A549 (cell line): ENCODE results near the gene ARHGAP42.

Experiments used
- JUN ChIP-seq, 2 experiments: fragments of >200 bp; sonication (Bioruptor Twin); formaldehyde crosslinking; IDR thresholded peaks; 2 replicates in 1 of 2; 3 replicates in 1 of 2; pipeline ENCODE4 v1.6.1; 2016 to 2017
- MYC ChIP-seq: IDR thresholded peaks from 2 replicates; pipeline ENCODE4 v1.6.1; 2012; ENCODE audit warnings: mild to moderate bottlenecking, inconsistent platforms, low read length, improper control_type of control experiment, borderline replicate concordance
- NFE2L2 ChIP-seq: fragments of 150-350 bp; conservative IDR thresholded peaks from 2 replicates; pipeline ENCODE4 v1.6.1; 2014; ENCODE audit warnings: low read length
- POLR2A ChIP-seq: IDR thresholded peaks from 2 replicates; pipeline ENCODE4 v1.6.1; 2012; ENCODE audit warnings: mild to moderate bottlenecking, low read length
- RARB ChIP-seq: fragments of 250-450 bp; sonication (Bioruptor Pico); IDR thresholded peaks from 2 replicates; pipeline ENCODE4 v1.8.0; 2021; ENCODE audit warnings: mild to moderate bottlenecking, moderate library complexity
- TF ChIP-seq, protein P1 (sequence below): fragments of >200 bp; sonication (Bioruptor Twin); formaldehyde crosslinking; IDR thresholded peaks from 3 replicates; pipeline ENCODE4 v1.5.1; 2016

DNA sequence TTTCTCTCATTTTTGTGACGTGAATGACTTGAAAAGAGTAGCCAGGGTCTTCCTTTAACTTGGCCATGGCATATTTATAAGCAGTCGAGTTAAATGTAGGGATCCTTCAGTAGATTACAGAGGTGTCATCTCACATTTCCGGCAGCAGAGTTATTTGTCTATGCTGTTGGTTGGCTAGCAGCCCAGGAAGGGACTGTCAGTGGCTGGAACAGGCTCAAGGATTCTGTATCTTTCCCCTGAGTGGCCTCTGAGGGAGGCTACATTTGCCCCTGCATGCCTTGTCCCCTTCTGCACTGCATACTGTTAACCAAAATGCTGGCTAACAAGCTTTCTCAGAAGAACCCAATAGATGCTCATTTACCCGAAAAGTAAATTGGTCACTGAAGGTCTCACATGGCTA lies 254.9 kb downstream of the ARHGAP42 start:
- TF ChIP-seq, protein P1, sequence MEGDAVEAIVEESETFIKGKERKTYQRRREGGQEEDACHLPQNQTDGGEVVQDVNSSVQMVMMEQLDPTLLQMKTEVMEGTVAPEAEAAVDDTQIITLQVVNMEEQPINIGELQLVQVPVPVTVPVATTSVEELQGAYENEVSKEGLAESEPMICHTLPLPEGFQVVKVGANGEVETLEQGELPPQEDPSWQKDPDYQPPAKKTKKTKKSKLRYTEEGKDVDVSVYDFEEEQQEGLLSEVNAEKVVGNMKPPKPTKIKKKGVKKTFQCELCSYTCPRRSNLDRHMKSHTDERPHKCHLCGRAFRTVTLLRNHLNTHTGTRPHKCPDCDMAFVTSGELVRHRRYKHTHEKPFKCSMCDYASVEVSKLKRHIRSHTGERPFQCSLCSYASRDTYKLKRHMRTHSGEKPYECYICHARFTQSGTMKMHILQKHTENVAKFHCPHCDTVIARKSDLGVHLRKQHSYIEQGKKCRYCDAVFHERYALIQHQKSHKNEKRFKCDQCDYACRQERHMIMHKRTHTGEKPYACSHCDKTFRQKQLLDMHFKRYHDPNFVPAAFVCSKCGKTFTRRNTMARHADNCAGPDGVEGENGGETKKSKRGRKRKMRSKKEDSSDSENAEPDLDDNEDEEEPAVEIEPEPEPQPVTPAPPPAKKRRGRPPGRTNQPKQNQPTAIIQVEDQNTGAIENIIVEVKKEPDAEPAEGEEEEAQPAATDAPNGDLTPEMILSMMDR = no peak
- TF ChIP-seq MYC = no peak
- TF ChIP-seq RARB (CRISPR knock-in tag) = no peak
- no peak for TF ChIP-seq POLR2A
- no peak for TF ChIP-seq NFE2L2
- no peak for TF ChIP-seq JUN (IDR thresholded peaks at IDR 0.05)
